Measurements from ENCODE around the gene C2CD4D.

GRCh38 chr1:151849126-151849525, 9.5 kb upstream of the C2CD4D start:
- TF ChIP-seq CTCF (IDR thresholded peaks at IDR 0.05) (no peak), EZH2 (IDR thresholded peaks at IDR 0.05) (no peak), EZH2phosphoT487 (IDR thresholded peaks at IDR 0.05) (no peak)
